HPDE6-E6E7 (cell line): Measurements from ENCODE around the gene SYT15.

ENCODE experiments used
- DNase-seq: peaks from one replicate; pipeline ENCODE4 v3.0.0; 2011; ENCODE audit warnings: missing footprints; ENCODE audit errors: extremely low spot score

SYT15 gene

GRCh38 chr10:46544989-46545791 lies 33.7 kb upstream of the SYT15 start:
- DNase-seq, result peak; percentile 86

GRCh38 chr10:46545861-46546590 lies 32.9 kb upstream of the SYT15 start:
- DNase-seq, result no peak

GRCh38 chr10:46546591-46547540 lies 32.1 kb upstream of the SYT15 start:
- no peak for DNase-seq

GRCh38 chr10:46547541-46548497 lies 31.1 kb upstream of the SYT15 start:
- DNase-seq, result no peak

DNA sequence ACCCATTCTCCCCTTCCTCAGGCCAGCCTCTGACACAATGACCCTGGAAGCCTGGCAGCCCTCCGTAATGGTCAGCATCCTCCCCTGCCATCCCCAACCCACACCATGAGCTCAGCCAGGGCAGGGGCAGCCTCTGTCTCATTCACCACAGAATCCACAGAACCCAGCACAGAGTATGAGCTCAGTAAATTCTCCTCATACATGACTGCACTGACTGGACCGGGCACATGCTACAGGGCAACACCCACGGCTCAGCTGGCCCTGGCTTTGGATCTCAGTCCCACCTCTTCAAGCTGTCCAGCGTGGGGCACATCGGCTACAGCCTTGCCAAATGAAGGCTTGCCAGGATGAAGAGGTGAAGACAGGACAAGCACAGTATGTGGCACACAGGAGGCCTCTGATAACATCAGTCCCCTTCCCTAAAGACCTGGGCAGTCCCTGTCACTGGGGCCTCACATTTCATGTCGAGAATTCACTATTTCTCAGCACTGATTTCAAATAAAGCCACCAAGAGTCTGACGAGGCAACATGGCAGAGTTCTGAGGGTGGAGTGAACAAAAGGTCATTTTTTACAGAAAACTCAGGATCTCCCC lies 30.3 kb upstream of the SYT15 start:
- DNase-seq, result no peak

- DNase-seq, result no peak
Observed at GRCh38 chr10:46549171-46550075, 29.5 kb upstream of the SYT15 start.

- no peak for DNase-seq
Observed at GRCh38 chr10:46550076-46550790, 28.7 kb upstream of the SYT15 start.

DNA sequence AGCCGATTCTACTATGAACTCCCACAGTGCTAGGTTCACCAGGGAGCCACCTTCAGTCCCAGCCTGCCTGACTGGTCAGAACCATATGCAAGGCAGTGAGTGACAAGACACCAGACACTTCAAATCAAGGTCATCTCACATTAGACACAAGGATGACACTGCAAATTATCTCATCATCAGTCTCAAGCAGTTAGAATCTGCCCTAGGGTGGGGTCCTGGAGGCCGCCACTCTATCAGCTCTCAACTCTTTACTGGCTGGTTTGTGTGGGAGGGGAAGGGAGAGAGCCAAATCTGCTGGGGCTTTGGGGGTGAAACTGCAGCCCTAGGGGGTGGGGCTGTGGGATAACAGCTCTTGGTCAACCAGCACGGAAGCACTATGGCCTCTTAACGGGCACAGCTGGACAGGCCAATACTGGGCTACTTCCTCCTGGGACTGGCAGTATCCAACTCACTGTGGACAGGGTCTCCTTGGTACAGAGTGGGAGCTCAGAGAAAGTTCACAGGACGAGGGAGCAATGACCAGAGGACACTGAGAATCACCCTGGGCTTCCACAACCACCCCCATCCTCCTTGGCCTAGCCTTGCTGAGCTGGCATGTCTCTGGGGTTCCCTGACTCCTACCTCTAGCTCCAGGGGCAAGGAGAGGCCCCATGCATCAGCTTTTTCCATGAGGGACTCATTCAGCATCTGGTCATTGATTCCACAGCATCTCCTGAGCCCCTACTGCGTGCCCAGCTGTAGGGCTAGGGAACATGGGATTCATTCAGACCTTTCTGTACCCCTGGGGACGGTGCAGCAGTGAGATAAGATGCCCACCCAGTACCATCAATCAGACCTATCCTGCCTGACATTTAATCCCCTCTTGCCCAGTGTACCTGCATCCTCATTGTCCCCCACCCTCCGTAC lies 27.9 kb upstream of the SYT15 start:
- no peak for DNase-seq

DNA sequence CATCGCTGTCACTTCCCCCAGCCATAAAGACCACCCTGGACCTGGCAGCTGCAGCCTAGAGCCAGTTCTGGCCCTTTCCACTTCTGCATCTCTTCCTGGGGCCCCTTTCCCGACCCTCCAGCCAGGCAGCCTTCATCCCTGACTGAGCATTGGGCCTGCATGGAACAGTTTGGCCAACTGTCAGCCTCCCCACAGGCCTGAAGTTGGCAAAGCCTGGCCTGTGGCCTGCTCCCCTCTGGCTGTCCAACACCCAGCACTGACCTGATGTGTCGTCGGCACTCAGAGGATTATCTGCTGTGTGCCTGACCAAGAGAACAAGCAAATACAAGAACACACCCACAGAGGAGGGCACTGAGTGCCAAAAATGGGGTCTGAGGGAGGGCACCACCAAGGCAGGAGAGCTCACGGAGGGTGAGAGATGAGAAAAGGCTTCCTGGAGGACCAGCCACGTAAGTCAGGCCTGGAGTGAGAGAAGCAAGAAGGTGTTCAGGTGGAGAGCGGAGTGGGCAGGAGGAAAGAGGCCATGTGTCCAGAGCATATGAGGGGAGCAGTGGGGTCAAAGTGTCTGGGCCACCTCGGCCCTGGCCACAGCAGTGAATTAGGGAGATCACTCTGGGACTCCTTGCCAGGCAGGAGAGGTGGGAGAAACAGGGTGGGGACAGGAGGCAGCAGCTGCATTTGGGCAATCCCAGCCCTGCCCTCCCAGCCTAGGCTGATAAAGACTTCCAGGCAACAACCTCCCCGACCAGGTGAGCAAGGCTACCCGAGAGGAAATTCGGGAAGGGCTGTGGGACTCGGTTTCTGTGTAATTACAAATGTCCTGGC lies 27.0 kb upstream of the SYT15 start:
- DNase-seq, result no peak

DNA sequence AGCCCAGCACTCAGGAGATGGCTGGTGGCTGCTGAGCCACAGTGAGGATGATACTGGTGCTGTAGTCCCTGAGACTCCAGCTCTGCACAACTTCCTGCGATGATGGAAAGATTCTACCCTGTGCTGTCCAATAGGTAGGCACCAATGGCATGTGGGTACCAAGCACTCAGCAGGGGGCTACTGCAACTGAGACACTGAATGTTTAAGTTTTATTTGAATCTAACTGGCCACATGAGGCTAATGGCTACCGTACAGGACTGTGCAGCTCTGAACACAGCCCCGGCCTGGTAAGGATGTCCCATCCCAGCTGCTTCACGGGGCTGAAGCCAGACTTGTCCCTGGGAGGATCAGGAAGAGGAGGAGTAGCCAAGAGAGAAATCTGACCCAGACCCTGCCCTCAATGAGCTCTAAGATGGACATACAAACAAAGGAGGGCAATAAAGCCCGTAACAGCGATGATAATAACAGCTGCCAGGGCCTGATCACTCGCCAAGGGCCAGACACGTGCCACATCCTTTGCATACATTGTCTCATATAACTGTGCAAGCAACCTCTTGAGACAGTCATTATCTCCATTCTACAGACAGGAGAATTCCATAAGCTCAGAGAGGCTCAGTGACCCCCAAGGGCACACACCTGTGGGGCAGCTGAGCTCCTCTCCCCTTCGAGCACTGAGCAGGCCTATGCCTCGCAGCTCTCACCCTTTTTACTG lies 26.2 kb upstream of the SYT15 start:
- no peak for DNase-seq

- no peak for DNase-seq
Observed at GRCh38 chr10:46553238-46554049, 25.5 kb upstream of the SYT15 start.

GRCh38 chr10:46554166-46554781 lies 24.7 kb upstream of the SYT15 start:
- DNase-seq, result no peak

GRCh38 chr10:46555366-46555712 lies 23.6 kb upstream of the SYT15 start:
- no peak for DNase-seq

- no peak for DNase-seq
Observed at GRCh38 chr10:46555713-46556514, 23.0 kb upstream of the SYT15 start.
